Measurements from ENCODE around the gene ABTB2. TPM values are rescaled to one million over a fixed set of nuclear protein-coding genes. Genes with fewer than 3 reads are reported as not detected.

Gene ABTB2
- total RNA-seq, 1 experiment from 2014 or later, result 46.3 TPM

DNA sequence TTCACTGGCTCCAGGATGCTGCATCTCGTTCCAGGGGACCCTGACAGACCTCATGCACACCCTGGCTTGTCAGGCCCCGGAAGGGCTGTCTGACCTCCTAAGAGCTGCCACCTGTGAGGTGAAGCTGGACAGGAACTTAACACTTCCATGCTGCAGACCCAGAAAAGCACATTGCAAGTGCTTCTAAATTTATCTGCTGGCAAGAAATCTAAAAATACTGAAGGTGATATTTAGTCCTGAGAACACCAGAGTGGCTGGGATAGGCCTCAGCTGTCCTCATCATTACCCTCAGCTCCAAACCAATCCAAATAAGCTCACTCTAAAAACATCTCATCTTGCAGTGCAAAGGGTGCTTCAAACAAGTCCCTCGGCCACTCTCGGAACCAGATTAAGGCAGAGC lies 46.7 kb downstream of the ABTB2 start:
- ChIA-PET POLR2A (ENCODE audit: low non-redundant PET) (no interaction called here), CTCF (no interaction called here)
- Histone ChIP-seq H3K27me3 (replicated peaks; ENCODE audit: insufficient read depth, low read depth, low read length, poor library complexity) (no peaks in the 10 kb centered on the region), H3K27ac (ENCODE audit: low read depth, low read length, poor library complexity, severe bottlenecking) (no peak overlapping the region), H3K4me1 (ENCODE audit: insufficient read depth, low read length, poor library complexity, severe bottlenecking) (peaks cover 44% of the 10 kb centered on the region), H3K4me3 (ENCODE audit: low read depth, low read length, poor library complexity, severe bottlenecking) (no peak overlapping the region), H3K9me3 (ENCODE audit: low read depth, low read length, poor library complexity, severe bottlenecking) (no peaks in the 10 kb centered on the region), H3K36me3 (ENCODE audit: insufficient read depth, low read length, poor library complexity, severe bottlenecking) (no peaks in the 10 kb centered on the region)
- no TSS peak for BruUV-seq (replicated peaks)
- TF ChIP-seq, protein P1, sequence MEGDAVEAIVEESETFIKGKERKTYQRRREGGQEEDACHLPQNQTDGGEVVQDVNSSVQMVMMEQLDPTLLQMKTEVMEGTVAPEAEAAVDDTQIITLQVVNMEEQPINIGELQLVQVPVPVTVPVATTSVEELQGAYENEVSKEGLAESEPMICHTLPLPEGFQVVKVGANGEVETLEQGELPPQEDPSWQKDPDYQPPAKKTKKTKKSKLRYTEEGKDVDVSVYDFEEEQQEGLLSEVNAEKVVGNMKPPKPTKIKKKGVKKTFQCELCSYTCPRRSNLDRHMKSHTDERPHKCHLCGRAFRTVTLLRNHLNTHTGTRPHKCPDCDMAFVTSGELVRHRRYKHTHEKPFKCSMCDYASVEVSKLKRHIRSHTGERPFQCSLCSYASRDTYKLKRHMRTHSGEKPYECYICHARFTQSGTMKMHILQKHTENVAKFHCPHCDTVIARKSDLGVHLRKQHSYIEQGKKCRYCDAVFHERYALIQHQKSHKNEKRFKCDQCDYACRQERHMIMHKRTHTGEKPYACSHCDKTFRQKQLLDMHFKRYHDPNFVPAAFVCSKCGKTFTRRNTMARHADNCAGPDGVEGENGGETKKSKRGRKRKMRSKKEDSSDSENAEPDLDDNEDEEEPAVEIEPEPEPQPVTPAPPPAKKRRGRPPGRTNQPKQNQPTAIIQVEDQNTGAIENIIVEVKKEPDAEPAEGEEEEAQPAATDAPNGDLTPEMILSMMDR (conservative IDR thresholded peaks at IDR 0.05; ENCODE audit: low read depth, low read length), result no peak
- TF ChIP-seq EZH2 (IDR thresholded peaks at IDR 0.05; ENCODE audit: borderline replicate concordance, low read depth, low read length, poor library complexity, severe bottlenecking), result no peak
- no peak for DNase-seq (ENCODE audit: low spot score)
- intact Hi-C loops (cut with micrococcal nuclease; ENCODE audit: unreplicated experiment), result no loop called here

DNA sequence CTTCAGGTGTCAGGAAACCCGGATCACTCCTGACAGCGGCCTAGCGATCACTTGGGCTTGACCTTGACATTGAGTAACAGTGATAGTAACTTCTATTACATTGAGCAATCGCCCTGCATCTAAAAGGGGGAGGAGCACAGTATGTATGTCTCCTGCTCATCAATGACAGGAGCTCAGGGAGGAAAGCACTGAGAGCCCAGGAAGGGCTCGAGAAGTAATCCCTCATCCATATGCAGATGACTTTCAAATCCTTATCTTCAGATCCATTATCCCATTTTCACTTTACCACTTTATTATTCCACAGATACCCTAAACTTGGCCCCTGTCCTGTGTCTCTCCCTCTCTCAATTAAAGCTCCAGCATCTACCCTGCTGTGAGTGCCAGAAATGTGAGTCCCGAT lies 47.8 kb downstream of the ABTB2 start:
- CTCF ChIA-PET, result interaction anchor here (0.6 kb wide), 1 partner anchor 14 kb away, joined by 3 read pairs; no protein-coding TSS in a partner anchor
- H3K27ac ChIP-seq (ENCODE audit: low read depth, low read length, poor library complexity, severe bottlenecking), result peak overlapping the region; percentile 5

DNA sequence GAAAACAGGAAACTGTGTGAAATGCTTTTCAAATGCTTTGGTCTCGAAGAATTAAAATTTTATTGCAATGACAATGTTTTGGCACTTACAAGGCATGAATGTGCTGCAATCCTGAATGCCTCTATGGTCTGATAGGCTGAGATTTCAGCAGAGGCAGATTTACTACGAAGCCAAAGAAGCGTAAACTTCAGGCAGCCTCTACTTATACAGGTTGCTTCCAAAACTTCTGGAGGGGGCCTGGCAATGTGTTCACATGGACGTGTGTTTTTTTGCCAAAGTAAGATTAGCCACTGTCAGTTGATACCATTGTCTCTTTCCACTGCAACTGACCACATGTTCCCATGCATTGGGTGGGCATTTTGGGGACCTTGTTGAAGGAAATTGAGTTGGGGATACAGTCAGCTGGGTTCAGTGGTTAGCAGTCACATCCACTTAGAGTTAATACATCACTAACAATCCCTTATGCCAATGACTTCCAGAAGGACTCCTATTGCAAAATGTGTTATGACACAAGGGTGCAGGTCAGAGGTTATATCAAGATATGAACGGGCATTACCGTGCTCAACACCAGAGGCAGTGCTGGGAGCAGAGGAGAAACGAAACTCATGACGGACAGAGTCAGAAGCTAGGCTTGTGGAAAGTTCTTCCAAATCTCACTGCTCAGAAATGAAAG lies 48.8 kb downstream of the ABTB2 start:
- Histone ChIP-seq H3K4me1 (ENCODE audit: insufficient read depth, low read length, poor library complexity, severe bottlenecking) (peaks cover 44% of the 10 kb centered on the region), H3K4me3 (ENCODE audit: low read depth, low read length, poor library complexity, severe bottlenecking) (peak overlapping the region; percentile 0), H3K27me3 (replicated peaks; ENCODE audit: insufficient read depth, low read depth, low read length, poor library complexity) (no peaks in the 10 kb centered on the region), H3K27ac (ENCODE audit: low read depth, low read length, poor library complexity, severe bottlenecking) (peak overlapping the region; percentile 45), H3K36me3 (ENCODE audit: insufficient read depth, low read length, poor library complexity, severe bottlenecking) (no peaks in the 10 kb centered on the region), H3K9me3 (ENCODE audit: low read depth, low read length, poor library complexity, severe bottlenecking) (no peaks in the 10 kb centered on the region)
- ChIA-PET POLR2A (ENCODE audit: low non-redundant PET) (no interaction called here), CTCF (no interaction called here)
- peak; percentile 88 for DNase-seq (ENCODE audit: low spot score)
- no peak for TF ChIP-seq EZH2 (IDR thresholded peaks at IDR 0.05; ENCODE audit: borderline replicate concordance, low read depth, low read length, poor library complexity, severe bottlenecking)
- TF ChIP-seq, protein P1 (conservative IDR thresholded peaks at IDR 0.05; ENCODE audit: low read depth, low read length), result no peak
- no TSS peak for BruUV-seq (replicated peaks)
- intact Hi-C loops (cut with micrococcal nuclease; ENCODE audit: unreplicated experiment), result no loop called here

More for the DNA sequence above, 47.8 kb downstream of the ABTB2 start:
- H3K4me3 ChIP-seq (ENCODE audit: low read depth, low read length, poor library complexity, severe bottlenecking), result peak overlapping the region; percentile 9
- TF ChIP-seq, protein P1 (conservative IDR thresholded peaks at IDR 0.05; ENCODE audit: low read depth, low read length), result no peak
- no peak for TF ChIP-seq EZH2 (IDR thresholded peaks at IDR 0.05; ENCODE audit: borderline replicate concordance, low read depth, low read length, poor library complexity, severe bottlenecking)
- POLR2A ChIA-PET (ENCODE audit: low non-redundant PET), result interaction anchor here (0.6 kb wide), 1 partner anchor 535 kb away, joined by 3 read pairs; no protein-coding TSS in a partner anchor
- no TSS peak for BruUV-seq (replicated peaks)
- peaks cover 44% of the 10 kb centered on the region for H3K4me1 ChIP-seq (ENCODE audit: insufficient read depth, low read length, poor library complexity, severe bottlenecking)
- intact Hi-C loops (cut with micrococcal nuclease; ENCODE audit: unreplicated experiment), result no loop called here
- H3K36me3 ChIP-seq (ENCODE audit: insufficient read depth, low read length, poor library complexity, severe bottlenecking), result no peaks in the 10 kb centered on the region
- peak; percentile 88 for DNase-seq (ENCODE audit: low spot score)
- no peaks in the 10 kb centered on the region for H3K9me3 ChIP-seq (ENCODE audit: low read depth, low read length, poor library complexity, severe bottlenecking)
- H3K27me3 ChIP-seq (replicated peaks; ENCODE audit: insufficient read depth, low read depth, low read length, poor library complexity), result no peaks in the 10 kb centered on the region

All from A673 (cell line).